CD4-positive, alpha-beta T cell treated with Interleukin-6 at 100 ng/mL for 8 hours (primary cell): Measurements from ENCODE around the gene ENTPD1.
"Not testable (repeated sequence)": the region's sequence is repeated elsewhere in the genome, so short reads cannot be mapped to it uniquely, and the experiment has no call there.

Experiments used
- DNase-seq: peaks from one replicate; pipeline ENCODE4 v3.0.0-alpha.2; 2020; ENCODE audit warnings: mixed read lengths, low spot score

The ENTPD1 gene

GRCh38 chr10:95756041-95756761 is at the start of gene ENTPD1:
Gene ENTPD1, plus strand, starts transcription at chr10:95756163. Its CDS starts 77 bp downstream, at chr10:95756240.
- DNase-seq: no peak

- no peak for DNase-seq
Observed at GRCh38 chr10:95706573-95706972, 49.4 kb upstream of the ENTPD1 start.

DNA sequence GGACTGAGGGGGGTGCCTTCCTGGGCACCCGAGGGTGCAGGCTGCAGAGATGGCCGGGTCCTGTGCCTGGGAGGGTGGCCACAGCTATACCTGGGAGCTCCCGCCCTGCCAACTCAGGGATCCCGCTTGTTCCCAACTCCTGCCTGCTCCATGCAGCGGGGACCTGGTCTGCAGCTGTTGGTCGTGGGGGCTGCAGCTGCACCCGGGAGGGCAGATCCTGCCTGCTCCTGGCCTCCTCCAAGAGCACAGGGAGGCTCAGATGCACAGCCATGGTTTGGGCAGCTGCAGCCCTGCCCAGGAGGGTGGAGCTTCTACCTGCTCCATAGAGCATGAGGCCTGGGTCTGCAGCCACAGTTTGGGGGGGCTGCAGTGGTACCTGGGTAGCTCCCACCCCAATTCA is 49.0 kb upstream of the ENTPD1 start:
- DNase-seq: no peak

- DNase-seq: no peak
Observed at GRCh38 chr10:95711492-95711891, 44.5 kb upstream of the ENTPD1 start.

GRCh38 chr10:95716466-95716865 is 39.5 kb upstream of the ENTPD1 start:
- no peak for DNase-seq

- DNase-seq: no peak
Observed at GRCh38 chr10:95716866-95717265, 39.1 kb upstream of the ENTPD1 start.

GRCh38 chr10:95720745-95721144 is 35.2 kb upstream of the ENTPD1 start:
- not testable (repeated sequence) for DNase-seq

DNA sequence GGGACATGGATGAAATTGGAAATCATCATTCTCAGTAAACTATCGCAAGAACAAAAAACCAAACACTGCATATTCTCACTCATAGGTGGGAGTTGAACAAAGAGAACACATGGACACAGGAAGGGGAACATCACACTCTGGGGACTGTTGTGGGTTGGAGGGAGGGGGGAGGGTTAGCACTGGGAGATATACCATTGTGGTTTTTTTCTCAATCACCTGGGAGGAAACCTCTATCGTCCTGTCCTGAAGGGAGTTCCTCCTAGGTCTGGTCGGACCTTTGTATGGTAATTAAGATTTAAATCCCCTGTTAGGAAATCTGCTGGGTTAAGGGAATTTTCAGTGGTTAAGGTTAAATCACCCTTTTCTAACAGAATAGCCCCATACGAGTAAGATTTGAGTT is 33.5 kb upstream of the ENTPD1 start:
- DNase-seq: not testable (repeated sequence)

DNA sequence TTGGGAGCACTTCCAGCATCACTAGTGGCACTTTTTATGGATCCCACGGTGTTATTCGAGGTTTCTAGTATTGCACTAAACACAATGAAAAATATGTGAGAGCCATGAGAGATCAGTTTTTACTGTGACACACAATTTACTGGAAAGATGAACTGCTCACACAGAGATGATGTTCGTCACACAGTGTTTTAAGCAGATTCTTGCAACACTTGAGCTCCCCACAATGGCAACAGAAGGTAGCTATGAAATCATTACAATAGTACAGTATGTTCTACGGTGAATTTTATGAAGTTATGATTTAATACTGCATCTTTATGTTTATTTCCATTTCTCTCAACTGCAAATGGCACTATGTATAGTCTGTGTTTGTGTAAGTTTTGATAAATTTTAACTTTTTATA is 27.4 kb upstream of the ENTPD1 start:
- DNase-seq: no peak

DNA sequence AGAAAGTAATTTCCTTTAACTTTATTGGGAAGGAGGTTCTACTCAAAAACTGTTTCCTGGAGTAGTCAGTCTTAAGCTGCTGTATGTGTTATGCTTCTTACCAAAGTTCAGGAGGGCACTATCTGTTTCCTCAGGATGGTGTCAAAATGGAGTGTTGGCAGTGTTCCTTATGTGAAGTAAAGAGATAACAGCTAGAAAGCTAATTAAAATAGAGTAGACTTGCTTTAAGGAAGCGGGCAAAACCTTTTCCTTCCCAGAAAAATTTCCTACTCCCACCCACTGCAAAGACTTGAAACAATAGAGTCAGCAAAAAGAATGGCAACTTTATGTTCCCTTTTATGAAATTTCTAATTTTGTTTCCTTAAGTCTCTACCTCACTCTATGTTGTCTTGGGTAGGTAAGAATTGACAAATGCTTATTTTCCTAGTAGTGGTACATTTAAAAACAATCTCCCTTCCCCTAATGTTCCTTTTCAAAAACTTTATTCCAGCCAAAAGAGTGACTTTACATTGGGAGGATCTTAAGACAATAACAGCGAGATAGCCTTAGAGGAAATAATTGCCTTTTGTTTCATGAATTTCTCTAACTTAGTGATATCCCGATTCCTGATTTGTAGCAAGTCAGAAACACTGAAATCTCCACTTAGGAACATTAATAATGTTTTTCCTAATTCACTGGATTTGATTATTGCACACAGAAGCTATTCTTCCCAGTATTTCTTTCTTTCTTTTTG is 26.5 kb upstream of the ENTPD1 start:
- DNase-seq: no peak

DNA sequence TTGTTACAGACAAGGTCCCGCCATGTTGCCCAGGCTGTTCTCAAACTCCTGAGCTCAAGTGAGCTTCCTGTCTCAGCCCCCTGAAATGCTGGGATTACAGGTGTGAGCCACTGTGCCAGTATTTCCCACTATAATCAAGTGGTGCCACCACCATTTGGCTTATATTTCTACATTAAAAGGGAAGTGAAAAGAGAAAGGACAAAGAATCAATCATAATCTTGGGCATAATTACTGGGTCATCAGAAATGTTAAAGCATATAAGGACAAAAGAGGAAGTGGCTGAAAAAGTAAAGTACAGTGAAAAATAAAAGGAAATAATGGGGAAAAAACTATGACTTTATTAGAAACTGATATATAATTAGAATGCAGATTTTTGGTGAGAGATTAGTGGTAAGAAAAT is 25.7 kb upstream of the ENTPD1 start:
- no peak for DNase-seq

GRCh38 chr10:95732907-95733306 is 23.1 kb upstream of the ENTPD1 start:
- not testable (repeated sequence) for DNase-seq

- DNase-seq: no peak
Observed at GRCh38 chr10:95739056-95739455, 16.9 kb upstream of the ENTPD1 start.

GRCh38 chr10:95741807-95742467 is 14.0 kb upstream of the ENTPD1 start:
- DNase-seq: no peak

GRCh38 chr10:95742485-95742884 is 13.5 kb upstream of the ENTPD1 start:
- no peak for DNase-seq

GRCh38 chr10:95742962-95743535 is 12.9 kb upstream of the ENTPD1 start:
- no peak for DNase-seq

GRCh38 chr10:95745501-95745900 is 10.5 kb upstream of the ENTPD1 start:
- no peak for DNase-seq

DNA sequence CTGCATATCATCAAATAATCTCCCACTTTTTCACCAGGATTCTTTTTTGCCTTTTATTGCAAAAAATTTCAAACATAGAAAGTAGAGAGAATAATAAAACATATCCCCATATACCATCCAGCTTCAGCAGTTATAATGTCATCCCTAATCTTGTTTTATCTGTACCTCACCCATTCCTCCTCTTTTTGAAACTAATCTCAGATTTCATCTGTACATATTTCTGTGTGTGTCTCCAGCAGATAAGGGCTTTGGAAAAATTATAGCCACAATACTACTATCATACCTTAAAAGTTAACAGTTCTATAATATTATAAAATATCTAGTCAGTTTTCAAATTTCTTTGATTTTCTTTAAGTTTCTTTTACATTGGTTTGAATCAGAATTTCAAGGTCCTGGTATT is 7.6 kb upstream of the ENTPD1 start:
- no peak for DNase-seq

- no peak for DNase-seq
Observed at GRCh38 chr10:95755511-95756004, 405 bp upstream of the ENTPD1 start.

DNA sequence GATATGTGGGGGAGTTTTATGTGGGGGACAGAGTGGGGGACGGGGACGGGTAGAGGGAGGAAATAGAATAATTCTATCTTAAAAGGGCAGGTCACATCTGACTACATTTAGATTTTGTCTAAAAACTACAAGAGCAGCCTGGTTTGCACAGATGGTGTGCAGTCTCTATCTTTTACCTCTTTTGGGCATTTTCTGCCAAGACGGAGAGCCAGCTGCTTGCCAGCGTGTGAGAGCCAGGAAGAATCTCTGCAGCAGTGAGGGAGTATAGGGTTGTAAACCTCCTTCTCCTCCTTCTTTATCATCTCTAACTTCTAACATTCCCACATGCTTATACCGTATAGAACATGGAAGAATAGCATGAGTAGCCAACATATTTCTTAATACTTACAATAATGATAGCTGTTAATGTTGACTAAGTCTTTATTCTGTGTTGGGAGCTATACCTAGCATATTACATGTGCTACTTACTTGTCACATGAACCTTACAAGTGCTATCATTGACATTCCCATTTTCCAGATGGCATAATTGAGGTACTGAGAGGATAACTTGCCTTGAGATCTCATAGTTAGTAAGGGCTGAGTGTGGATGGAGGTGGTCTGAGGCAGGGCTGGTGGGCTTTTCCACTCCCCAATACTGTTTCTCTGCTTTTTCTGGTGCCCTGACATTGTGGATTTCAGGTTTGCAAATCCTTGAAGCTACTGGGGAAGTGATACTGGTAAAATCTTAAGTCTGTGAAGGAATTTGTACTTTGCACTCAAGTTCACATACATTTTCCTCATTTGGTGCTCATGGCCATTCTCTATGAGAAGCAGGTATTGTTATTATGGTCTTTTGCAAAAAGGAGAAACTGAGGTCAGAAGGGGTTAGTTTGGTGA is 1.1 kb downstream of the ENTPD1 start:
- DNase-seq: no peak

- DNase-seq: no peak
Observed at GRCh38 chr10:95758351-95759025, 2.5 kb downstream of the ENTPD1 start.
